HepG2 (cell line): Measurements from ENCODE around the gene RHOT1. TPM values are rescaled to one million over a fixed set of nuclear protein-coding genes. Genes with fewer than 3 reads are reported as not detected.

Experiments
- ATAC-seq: fragments of 200-7000 bp; cut with Tn5 transposase; 3 replicates; pipeline ENCODE4 v1.9.1; 2020; ENCODE audit warnings: mild to moderate bottlenecking, moderate library complexity
- BruUV-seq: library from RNA; stranded (reverse); fragments of 400-500 nt; replicated peaks from 2 replicates; lab custom pipeline; 2021; lab: Mats Ljungman, UMichigan
- CTCF ChIA-PET: fragments of 300-600 bp; formaldehyde crosslinking; extraction: SDS; loops from one replicate; lab custom pipeline; 2021; ENCODE audit warnings: low total read pairs, inconsistent platforms, low intra/inter-chr PET ratio; lab: Yijun Ruan, JAX
- POLR2A ChIA-PET: fragments of 350-600 bp; sonication (Branson Sonifier 250); formaldehyde crosslinking; loops from one replicate; lab custom pipeline; 2020; ENCODE audit warnings: antibody characterized with exemption, inconsistent platforms; lab: Yijun Ruan, JAX
- DNase-seq: peaks from one replicate; pipeline ENCODE4 v3.0.0-alpha.2; 2015; ENCODE audit warnings: low spot score
- FAIRE-seq: peaks from 3 replicates; lab custom pipeline; 2011; peaks lifted over from hg19 to GRCh38; lab: Jason Lieb, UNC
- H2AFZ ChIP-seq: one replicate; pipeline ENCODE4 v1.6.1; 2011; ENCODE audit warnings: low read length, inconsistent platforms
- H3K27ac ChIP-seq: fragments of 300-600 bp; 3 replicates; pipeline ENCODE4 v1.8.0; 2011; ENCODE audit warnings: mixed run types, mild to moderate bottlenecking, mixed read lengths, low read length, inconsistent platforms; ENCODE audit not compliant: insufficient read depth; ENCODE audit errors: extremely low read length
- H3K27me3 ChIP-seq, 2 experiments: fragments of 200-600 bp in 1 of 2; 2 replicates in 1 of 2; 3 replicates in 1 of 2; pipeline versions ENCODE4 v1.6.0 to v1.8.0; 2011; ENCODE audit warnings: low read length in 2 of 2, mild to moderate bottlenecking in 2 of 2, moderate library complexity in 2 of 2, inconsistent platforms in 1 of 2; ENCODE audit not compliant: insufficient read depth in 2 of 2, control insufficient read depth in 1 of 2
- H3K36me3 ChIP-seq, 2 experiments: fragments of 200-600 bp in 1 of 2; replicated peaks in 1 of 2; 2 replicates in 1 of 2; 3 replicates in 1 of 2; pipeline versions ENCODE4 v1.5.1 to v1.8.0; 2011; ENCODE audit warnings: low read length in 2 of 2, inconsistent platforms in 1 of 2; ENCODE audit not compliant: insufficient read depth in 2 of 2, control insufficient read depth in 1 of 2
- H3K4me1 ChIP-seq: 2 replicates; pipeline ENCODE4 v1.5.1; 2012; ENCODE audit warnings: low read length, inconsistent platforms; ENCODE audit not compliant: insufficient read depth
- H3K4me2 ChIP-seq: 2 replicates; pipeline ENCODE4 v1.6.0; 2011; ENCODE audit warnings: low read depth, low read length, inconsistent platforms
- H3K4me3 ChIP-seq, 3 experiments: fragments of 200-600 bp in 1 of 3; sonication (generic), shearing (Covaris generic) in 1 of 3; replicated peaks in 1 of 3; 2 replicates each; pipeline ENCODE4 v1.5.1; 2011 to 2016; ENCODE audit warnings: low read length in 3 of 3, inconsistent platforms in 2 of 3, low read depth in 2 of 3, mild to moderate bottlenecking in 2 of 3, control low read depth in 1 of 3, mixed read lengths in 1 of 3; ENCODE audit not compliant: insufficient read depth in 1 of 3
- H3K79me2 ChIP-seq: one replicate; pipeline ENCODE4 v1.6.1; 2011; ENCODE audit warnings: low read length, inconsistent platforms; ENCODE audit not compliant: insufficient read depth
- H3K9ac ChIP-seq: 2 replicates; pipeline ENCODE4 v1.6.0; 2011; ENCODE audit warnings: mild to moderate bottlenecking, low read depth, low read length, inconsistent platforms; ENCODE audit not compliant: insufficient read depth
- H3K9me3 ChIP-seq: 2 replicates; pipeline ENCODE4 v1.5.1; 2012; ENCODE audit warnings: mild to moderate bottlenecking, low read length
- H4K20me1 ChIP-seq: 2 replicates; pipeline ENCODE4 v1.6.0; 2011; ENCODE audit warnings: inconsistent platforms, mild to moderate bottlenecking, low read length, moderate library complexity; ENCODE audit not compliant: insufficient read depth
- CBX2 ChIP-seq, 2 experiments: fragments of 200-600 bp in 1 of 2; sonication (generic); formaldehyde crosslinking in 1 of 2; IDR thresholded peaks; 2 replicates each; pipeline versions ENCODE4 v1.7.0 to v1.8.1; 2018 to 2022; ENCODE audit warnings: low read depth in 2 of 2, low read length in 1 of 2, mild to moderate bottlenecking in 1 of 2, missing genetic modification reagents in 1 of 2
- PITX1 ChIP-seq: sonication (generic); formaldehyde crosslinking; IDR thresholded peaks from 2 replicates; pipeline ENCODE4 v1.5.1; 2020; ENCODE audit warnings: mild to moderate bottlenecking, missing genetic modification reagents
- ZFX ChIP-seq: sonication (generic); formaldehyde crosslinking; IDR thresholded peaks from 2 replicates; pipeline ENCODE4 v1.4.0; 2020; ENCODE audit warnings: mild to moderate bottlenecking, low read depth, missing genetic modification reagents, moderate library complexity
- ZMAT5 ChIP-seq: sonication (generic); formaldehyde crosslinking; IDR thresholded peaks from 2 replicates; pipeline ENCODE4 v1.5.0; 2020; ENCODE audit warnings: mild to moderate bottlenecking, low read depth, missing genetic modification reagents, borderline replicate concordance
- ZNF605 ChIP-seq: sonication (generic); formaldehyde crosslinking; IDR thresholded peaks from 2 replicates; pipeline ENCODE4 v1.8.0; 2022; ENCODE audit warnings: mild to moderate bottlenecking, missing genetic modification reagents
- ZNF678 ChIP-seq: sonication (generic); formaldehyde crosslinking; IDR thresholded peaks from 2 replicates; pipeline ENCODE4 v1.4.0; 2020; ENCODE audit warnings: mild to moderate bottlenecking, missing genetic modification reagents
- ZSCAN9 ChIP-seq: IDR thresholded peaks from 2 replicates; pipeline ENCODE4 v1.6.1; 2016; ENCODE audit warnings: borderline replicate concordance
- WGBS: methylation state at CpG from one replicate; pipeline ENCODE4 v1.1.6; 2017; ENCODE audit warnings: low lambda C conversion rate; 5-methylcytosine and 5-hydroxymethylcytosine counted together
- in situ Hi-C: cut with HindIII; loops from 2 replicates; pipeline ENCODE4 v1.10.0; 2017; ENCODE audit warnings: low pct_unique_long_range_greater_than_20kb; ENCODE audit not compliant: extremely low pct_ligation_motif_present
- intact Hi-C: fragments of 100-400 bp; cut with micrococcal nuclease; formaldehyde crosslinking; loops from one replicate; pipeline ENCODE4 v1.10.0; 2022; ENCODE audit not compliant: unreplicated experiment
- polyA plus RNA-seq, 8 experiments: library from polyadenylated mRNA; depleted of rRNA in 3 of 8; stranded (reverse) in 7 of 8; unstranded in 1 of 8; fragments of >200 nt; fragmentation: Illumina TruSeq in 4 of 8; extraction: Trizol in 4 of 8; gene quantifications; 2 replicates each; pipeline versions ENCODE4 v1.2.1 to v1.2.3, GENCODE V29; 2011 to 2016; ENCODE audit warnings: low read depth in 4 of 8, missing spikeins in 1 of 8, mixed read lengths in 1 of 8; ENCODE audit not compliant: insufficient read depth in 1 of 8
- total RNA-seq, 5 experiments: library from RNA; depleted of rRNA; stranded (reverse); fragments of >200 nt; fragmentation: Illumina TruSeq; extraction: Trizol; gene quantifications; 2 replicates each; pipeline ENCODE4 v1.2.3, GENCODE V29; 2016; ENCODE audit warnings: low read depth in 1 of 5
- TF ChIP-seq, protein P1 (sequence below): sonication (generic); formaldehyde crosslinking; IDR thresholded peaks from 2 replicates; pipeline ENCODE4 v1.5.0; 2020; ENCODE audit warnings: missing genetic modification reagents, mild to moderate bottlenecking, borderline replicate concordance
- TF ChIP-seq, protein P2 (sequence below): sonication (generic); formaldehyde crosslinking; IDR thresholded peaks from 2 replicates; pipeline ENCODE4 v1.4.0; 2020; ENCODE audit warnings: mild to moderate bottlenecking, missing genetic modification reagents

Gene RHOT1
- total and polyA plus RNA-seq, 2 of the 13 experiments (the other 11 are each of a cell fraction or from before 2014, with no cell fraction given) = 25.6 to 41.5 TPM

DNA sequence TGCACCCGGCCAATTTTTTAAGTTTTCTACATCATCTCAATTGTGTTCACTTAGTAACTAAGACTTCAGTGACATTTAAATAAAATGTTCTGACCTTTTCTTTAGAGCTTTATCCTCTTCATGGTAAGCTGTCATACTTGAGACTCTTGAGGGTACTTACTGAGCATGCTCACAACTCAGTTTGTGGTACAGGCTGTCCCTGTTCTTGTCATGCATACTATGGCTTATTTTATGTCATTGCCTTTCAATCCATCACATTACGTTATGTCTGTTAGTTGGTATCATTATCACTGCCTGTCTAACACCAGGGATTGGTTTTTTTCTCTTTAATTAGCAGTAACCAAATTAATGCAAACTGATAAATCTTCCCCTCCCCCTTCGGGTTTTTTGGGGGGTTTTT, 81.4 kb downstream of the RHOT1 start:
- Histone ChIP-seq H4K20me1 (no peaks in the 10 kb centered on the region), H3K36me3 (peaks cover 4 to 8% of the 10 kb centered on the region in 2 experiments; a peak in 2 of 5 replicates), H3K27me3 (no peaks in the 10 kb centered on the region), H3K9me3 (no peaks in the 10 kb centered on the region), H3K4me3 (no peak overlapping the region), H3K4me1 (no peaks in the 10 kb centered on the region), H3K4me2 (no peak overlapping the region), H3K9ac (no peak overlapping the region), H3K79me2 (no peaks in the 10 kb centered on the region), H3K27ac (no peak overlapping the region), H2AFZ (no peak overlapping the region)
- no peak for DNase-seq
- BruUV-seq = no TSS peak
- 89% methylated on average over 3 of the region's 3 CpGs for WGBS
- ATAC-seq = no peak
- TF ChIP-seq ZFX = no peak
- no peak for TF ChIP-seq CBX2 (IDR thresholded peaks at IDR 0.05; ENCODE audit: low read depth, low read length)
- no peak for TF ChIP-seq CBX2 (CRISPR knock-in tag; IDR thresholded peaks at IDR 0.05; ENCODE audit: low read depth)
- TF ChIP-seq ZNF605 (CRISPR knock-in tag) = no peak
- no peak for TF ChIP-seq PITX1
- TF ChIP-seq, protein P1, sequence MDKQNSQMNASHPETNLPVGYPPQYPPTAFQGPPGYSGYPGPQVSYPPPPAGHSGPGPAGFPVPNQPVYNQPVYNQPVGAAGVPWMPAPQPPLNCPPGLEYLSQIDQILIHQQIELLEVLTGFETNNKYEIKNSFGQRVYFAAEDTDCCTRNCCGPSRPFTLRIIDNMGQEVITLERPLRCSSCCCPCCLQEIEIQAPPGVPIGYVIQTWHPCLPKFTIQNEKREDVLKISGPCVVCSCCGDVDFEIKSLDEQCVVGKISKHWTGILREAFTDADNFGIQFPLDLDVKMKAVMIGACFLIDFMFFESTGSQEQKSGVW (CRISPR knock-in tag) = no peak
- TF ChIP-seq, protein P2, sequence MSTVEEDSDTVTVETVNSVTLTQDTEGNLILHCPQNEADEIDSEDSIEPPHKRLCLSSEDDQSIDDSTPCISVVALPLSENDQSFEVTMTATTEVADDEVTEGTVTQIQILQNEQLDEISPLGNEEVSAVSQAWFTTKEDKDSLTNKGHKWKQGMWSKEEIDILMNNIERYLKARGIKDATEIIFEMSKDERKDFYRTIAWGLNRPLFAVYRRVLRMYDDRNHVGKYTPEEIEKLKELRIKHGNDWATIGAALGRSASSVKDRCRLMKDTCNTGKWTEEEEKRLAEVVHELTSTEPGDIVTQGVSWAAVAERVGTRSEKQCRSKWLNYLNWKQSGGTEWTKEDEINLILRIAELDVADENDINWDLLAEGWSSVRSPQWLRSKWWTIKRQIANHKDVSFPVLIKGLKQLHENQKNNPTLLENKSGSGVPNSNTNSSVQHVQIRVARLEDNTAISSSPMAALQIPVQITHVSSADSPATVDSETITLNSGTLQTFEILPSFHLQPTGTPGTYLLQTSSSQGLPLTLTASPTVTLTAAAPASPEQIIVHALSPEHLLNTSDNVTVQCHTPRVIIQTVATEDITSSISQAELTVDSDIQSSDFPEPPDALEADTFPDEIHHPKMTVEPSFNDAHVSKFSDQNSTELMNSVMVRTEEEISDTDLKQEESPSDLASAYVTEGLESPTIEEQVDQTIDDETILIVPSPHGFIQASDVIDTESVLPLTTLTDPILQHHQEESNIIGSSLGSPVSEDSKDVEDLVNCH (CRISPR knock-in tag) = no peak
- TF ChIP-seq ZMAT5 (CRISPR knock-in tag) = no peak
- TF ChIP-seq ZNF678 (CRISPR knock-in tag) = no peak
- no peak for TF ChIP-seq ZSCAN9
- ChIA-PET CTCF (no interaction called here), POLR2A (no interaction called here)
- no peak for FAIRE-seq
- intact Hi-C loops (no loop called here), in situ Hi-C loops (no loop called here)
